ENCODE measurements around the gene ANKRD53.

Gene ANKRD53

DNA sequence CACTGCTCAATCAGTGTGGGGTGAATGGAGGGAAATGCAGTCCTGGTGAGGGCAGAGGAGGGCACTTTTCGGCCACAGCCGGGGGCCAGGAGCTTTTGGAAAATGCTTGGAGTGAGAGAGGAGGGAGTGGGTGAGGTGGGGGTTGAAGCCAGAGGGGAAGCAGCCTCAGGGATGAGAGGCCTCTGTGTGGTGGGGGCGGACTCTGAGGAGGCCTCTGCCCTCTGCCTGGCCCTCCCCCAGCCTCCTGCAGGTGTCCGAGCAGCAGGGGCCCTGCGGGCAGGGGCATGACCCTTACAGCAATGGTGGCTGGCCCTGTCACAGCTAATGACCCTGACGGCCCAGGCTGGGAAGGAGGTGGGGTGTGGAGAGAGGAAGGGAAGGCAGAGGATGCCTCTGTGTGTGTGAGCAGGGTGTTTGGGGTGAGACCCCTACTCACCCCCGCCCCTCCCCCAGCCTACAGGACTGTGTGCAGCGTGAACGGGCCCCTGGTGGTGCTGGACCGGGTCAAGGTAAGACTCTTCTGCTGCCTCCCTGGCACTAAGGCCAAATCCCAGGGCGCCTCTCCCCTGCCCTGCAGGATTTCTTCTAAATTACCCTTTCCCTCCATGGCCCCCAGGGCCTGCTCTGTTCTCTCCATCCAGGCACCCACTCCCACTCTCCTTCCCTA lies 35.1 kb upstream of the ANKRD53 start:
- no peak for DNase-seq (ENCODE audit: low read depth, low spot score)

DNA sequence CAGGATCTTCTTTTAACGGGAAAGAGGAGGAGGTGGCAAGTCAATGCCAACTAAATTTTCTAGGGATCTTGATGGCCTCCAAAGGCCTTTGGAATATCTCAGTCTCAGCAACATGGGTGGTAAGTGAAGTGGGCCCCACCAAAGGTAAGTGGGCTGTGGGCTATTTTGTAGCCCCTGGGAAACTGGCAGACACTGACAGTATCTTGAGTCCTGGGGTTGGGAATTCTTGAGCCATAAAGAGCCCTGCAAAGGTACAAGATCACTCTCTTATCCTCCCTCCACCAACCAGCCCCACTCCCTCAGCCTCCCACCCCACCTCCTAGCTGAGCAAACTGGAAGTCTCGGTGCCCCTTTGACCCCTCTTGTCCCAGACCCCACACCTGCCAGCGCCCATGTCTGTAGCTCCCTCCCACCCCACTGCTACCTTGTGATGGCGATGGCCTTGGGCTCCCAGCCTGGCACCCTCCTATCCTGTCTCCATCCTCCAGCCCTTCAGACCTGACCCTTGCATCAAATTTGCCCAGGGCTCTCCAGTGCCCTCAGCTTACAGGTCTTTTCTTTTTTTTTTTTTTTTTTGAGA lies 34.2 kb upstream of the ANKRD53 start:
- no peak for DNase-seq (ENCODE audit: low read depth, low spot score)

GRCh38 chr2:70946832-70947442 lies 31.5 kb upstream of the ANKRD53 start:
- no peak for DNase-seq (ENCODE audit: low read depth, low spot score)

DNA sequence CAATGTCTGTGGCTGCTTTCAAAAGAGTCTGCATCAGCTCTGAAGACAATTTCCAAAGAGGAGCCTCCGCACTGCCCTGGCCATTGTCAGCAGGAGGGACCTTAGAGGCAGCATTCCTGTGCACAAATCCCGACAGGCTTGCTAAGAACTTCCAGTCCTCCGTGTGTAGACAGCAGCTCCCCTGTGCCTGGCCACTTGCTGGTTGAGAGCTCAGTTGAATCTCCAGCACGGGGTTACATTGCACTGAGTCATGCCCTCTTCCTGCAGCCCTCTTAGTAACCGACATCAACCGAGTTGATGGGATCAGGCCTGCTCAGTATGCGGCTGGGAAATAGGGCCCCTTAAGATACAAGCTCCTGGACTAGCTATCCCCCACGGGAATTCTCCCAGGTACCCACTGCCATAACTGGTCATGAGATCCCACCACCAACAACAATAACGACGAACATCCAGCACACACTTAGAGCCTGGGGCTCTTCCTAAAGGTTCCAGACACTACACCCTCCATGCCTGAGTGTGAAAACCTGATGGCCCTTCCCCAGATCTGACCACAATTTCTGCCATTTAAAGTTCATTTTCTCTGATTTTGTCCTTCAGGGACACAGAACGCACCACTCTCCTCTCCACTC lies 30.8 kb upstream of the ANKRD53 start:
- no peak for DNase-seq (ENCODE audit: low read depth, low spot score)

GRCh38 chr2:70948337-70949003 lies 30.0 kb upstream of the ANKRD53 start:
- no peak for DNase-seq (ENCODE audit: low read depth, low spot score)

DNA sequence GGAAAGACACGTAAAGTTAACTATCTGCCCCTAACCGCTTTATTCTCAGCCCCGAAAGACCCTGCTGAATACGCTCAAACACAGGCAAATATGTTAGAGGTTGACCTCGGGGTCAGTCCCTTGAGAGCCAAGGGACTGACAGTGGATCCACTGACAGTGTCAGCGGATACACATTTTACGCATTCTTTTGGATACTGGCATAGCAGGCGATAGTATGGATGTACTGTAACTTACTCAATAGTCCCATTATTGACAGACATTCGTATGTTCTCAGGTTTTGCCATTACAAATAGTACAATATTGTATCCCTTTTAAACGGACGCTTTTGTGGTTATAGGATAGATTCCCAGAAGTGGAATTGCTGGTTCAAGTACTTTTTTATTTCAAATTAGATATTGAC lies 29.3 kb upstream of the ANKRD53 start:
- DNase-seq (ENCODE audit: low read depth, low spot score): no peak

- no peak for DNase-seq (ENCODE audit: low read depth, low spot score)
Observed at GRCh38 chr2:70954886-70955285, 23.5 kb upstream of the ANKRD53 start.

- DNase-seq (ENCODE audit: low read depth, low spot score): no peak
Observed at GRCh38 chr2:70956141-70956540, 22.3 kb upstream of the ANKRD53 start.

DNA sequence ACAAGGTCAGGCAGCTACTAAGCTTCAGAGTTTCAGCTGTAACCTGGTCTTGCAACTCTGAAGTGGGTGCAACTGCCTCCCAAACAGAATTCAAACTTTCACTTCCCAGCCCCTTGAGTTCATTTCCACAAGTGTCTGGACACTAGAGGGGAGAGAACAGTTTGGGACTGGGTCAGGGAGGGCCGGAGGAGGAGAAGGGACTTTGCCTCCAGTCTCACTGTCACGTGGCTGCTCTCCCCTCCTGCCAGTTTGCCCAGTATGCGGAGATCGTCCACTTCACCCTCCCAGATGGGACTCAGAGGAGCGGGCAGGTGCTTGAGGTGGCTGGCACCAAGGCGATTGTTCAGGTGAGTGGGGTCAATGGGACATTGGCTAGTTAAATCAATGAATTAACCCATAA lies 20.6 kb upstream of the ANKRD53 start:
- DNase-seq (ENCODE audit: low read depth, low spot score): no peak

- no peak for DNase-seq (ENCODE audit: low read depth, low spot score)
Observed at GRCh38 chr2:70958759-70959158, 19.7 kb upstream of the ANKRD53 start.

- no peak for DNase-seq (ENCODE audit: low read depth, low spot score)
Observed at GRCh38 chr2:70959271-70959761, 19.1 kb upstream of the ANKRD53 start.

DNA sequence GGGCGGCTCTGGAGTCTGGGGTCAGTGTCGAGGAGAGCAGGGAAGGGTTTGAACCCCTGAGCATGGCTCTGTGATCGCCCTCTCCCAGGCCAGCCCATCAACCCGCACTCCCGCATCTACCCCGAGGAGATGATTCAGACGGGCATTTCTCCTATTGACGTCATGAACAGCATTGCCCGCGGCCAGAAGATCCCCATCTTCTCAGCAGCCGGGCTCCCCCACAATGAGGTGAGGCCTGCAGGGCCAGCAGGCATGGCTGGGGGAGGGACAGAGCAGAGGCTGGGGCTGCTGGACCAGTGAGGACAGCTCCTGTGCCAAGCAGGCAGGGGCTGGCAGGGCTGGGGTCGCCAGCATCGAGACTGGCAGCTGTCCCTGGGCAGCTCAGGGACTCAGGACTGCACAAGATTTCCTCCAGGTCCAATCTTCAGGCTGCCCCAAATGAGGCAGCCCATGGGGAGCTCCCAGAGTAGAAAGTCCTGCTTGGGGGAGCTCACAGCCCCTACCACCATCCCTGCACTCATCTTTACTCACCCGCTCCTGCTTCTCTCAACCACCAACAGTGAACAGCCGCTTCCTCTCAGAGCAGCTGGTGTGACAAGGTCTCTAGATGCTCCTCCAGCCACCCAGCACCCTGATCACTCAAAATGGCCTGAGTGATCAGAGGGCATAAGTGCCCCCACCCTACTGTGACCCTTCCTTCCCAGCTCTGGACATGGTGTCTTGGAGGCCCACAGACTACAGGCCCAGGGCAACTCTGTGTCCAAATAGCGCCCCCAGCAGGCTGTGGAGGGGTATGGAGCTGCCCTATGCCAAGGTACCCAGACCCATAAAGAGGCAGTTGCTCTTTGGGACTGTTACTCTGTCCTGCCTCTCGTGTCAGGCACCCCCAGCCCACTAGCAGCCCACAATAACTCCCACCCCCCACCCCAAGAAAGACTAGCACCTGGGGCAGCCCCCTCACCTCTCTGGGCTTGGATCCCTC lies 18.3 kb upstream of the ANKRD53 start:
- no peak for DNase-seq (ENCODE audit: low read depth, low spot score)

DNA sequence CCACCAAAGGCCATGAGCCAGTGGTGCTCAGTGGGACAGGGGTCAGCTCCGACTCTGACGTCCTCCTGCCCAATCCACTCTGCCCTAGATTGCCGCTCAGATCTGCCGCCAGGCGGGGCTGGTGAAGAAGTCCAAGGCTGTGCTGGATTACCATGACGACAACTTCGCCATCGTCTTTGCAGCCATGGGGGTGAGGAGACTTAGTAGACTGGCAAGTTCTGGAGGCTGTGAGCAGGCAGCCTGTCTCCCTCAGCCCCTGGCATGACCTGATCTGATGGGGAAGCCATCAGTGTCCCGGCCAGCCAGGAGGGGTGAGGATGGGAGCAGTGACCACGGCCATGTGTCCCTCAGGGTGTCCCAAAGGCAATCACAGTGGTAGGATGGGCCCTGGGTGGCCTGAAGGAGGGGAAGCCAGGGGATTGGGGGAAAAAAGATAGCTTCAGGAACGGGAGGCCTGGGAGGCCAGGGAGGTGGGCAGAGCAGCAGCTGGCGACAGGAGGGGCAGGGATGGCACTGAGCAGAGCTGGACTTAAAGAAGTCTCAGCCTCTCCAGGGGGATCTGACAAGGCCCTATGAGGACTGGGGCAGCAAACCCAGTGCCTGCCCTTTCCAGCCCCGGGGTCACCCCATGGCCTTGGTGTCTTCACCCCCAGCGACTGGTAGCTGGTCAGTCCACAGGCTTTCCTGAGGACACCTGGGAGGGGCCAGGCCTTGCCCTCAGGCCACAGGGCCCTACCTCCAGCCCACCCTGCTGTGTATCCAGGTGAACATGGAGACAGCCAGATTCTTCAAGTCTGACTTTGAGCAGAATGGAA lies 17.4 kb upstream of the ANKRD53 start:
- DNase-seq (ENCODE audit: low read depth, low spot score): no peak

GRCh38 chr2:70961648-70961994 lies 16.8 kb upstream of the ANKRD53 start:
- no peak for DNase-seq (ENCODE audit: low read depth, low spot score)

GRCh38 chr2:70962211-70962884 lies 16.1 kb upstream of the ANKRD53 start:
- DNase-seq (ENCODE audit: low read depth, low spot score): no peak

DNA sequence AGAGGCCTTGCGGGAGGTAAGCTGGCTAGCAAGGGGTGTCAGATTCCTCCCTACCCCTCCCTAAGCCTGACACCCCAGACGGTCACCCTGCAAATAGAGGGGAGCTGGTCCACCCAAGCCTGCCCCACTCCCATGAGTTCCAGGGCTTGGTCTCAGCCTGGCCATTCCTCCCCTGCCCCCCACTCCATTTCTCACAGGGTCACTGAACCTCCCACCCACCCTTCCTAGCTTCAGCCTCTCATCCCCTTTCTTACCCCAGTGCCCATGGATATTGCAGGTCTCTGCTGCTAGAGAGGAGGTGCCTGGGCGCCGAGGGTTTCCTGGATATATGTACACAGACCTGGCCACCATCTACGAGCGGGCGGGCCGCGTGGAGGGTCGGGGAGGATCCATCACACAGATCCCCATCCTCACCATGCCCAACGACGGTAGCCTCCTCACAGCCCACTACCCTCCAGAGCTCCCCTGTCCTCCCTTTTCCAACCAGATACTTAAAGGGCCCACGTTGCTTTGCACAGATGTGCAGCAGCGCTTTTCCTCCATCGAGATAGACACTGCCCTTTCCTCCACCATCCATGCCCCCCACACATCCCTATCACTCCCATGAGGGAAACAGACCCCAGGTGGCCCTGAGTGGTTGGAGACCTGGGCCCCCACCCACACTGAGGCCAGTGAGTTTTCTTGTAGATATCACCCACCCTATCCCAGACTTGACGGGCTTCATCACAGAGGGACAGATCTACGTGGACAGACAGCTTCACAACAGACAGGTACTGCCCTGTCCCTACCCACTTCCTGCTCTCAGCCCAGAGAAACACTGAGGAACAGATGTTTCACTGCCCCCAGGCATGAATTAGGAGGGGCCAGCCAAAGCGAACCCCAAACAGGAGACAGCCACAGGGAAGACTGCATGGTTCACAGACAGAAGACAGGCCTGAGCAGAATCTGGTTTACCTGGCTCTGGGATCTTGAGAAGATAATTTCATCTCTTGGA lies 15.2 kb upstream of the ANKRD53 start:
- DNase-seq (ENCODE audit: low read depth, low spot score): no peak

DNA sequence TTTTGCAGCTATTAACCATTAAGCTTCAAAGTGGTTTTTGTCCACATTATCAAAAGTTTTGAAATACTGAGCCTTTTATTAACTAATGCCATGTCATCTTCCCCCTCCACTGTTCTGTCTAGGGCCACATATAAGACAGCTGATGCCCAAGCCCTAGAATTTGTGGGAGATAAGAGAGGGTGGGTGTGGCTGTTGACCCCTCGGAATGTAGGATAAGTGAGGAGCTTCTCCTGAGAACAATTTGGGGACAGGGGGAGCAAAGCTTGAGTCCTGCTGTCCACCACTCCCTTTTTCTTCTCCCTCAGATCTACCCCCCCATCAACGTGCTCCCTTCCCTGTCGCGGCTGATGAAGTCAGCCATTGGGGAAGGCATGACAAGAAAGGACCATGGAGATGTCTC lies 14.3 kb upstream of the ANKRD53 start:
- DNase-seq (ENCODE audit: low read depth, low spot score): no peak

DNA sequence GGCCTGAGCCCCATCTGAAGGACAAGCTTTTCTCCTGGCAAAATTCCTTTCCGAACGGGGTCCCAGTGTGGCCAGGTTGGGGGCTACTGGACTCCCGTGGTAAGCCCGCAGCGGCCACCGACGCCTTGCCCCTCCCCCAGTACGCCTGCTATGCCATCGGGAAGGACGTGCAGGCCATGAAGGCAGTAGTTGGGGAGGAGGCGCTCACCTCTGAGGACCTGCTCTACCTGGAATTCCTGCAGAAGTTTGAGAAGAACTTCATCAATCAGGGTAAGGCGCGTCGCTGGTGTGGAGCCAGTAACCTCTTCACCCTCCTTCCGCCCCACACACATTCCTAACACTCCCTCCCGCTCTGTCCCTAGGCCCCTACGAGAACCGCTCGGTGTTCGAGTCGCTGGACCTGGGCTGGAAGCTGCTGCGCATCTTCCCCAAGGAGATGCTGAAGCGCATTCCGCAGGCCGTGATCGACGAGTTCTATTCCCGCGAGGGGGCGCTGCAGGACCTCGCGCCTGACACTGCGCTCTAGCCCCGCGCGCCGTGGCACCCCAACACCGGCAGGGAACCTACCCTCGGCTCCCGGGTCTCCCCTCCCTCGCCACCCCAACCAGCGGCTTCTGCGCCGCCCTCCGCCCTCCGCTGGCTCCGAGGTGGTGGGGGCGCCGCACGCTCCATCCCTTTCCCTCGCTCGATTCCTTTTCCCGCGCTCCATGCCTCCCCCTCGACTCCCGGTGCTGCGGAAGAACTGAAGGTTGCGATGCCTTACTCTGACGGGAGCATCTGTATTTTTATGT lies 13.6 kb upstream of the ANKRD53 start:
- no peak for DNase-seq (ENCODE audit: low read depth, low spot score)

All from brain pericyte (primary cell).